GM19463 (cell line): ENCODE measurements around the gene FRAT1.

Experiments used
- ATAC-seq: cut with Tn5 transposase; IDR thresholded peaks from one replicate; pipeline ENCODE4 v1.9.1; 2021; ENCODE audit warnings: mild to moderate bottlenecking, moderate library complexity; ENCODE audit not compliant: unreplicated experiment

FRAT1 gene

GRCh38 chr10:97363071-97363470 is 44.0 kb downstream of the FRAT1 start:
- no peak for ATAC-seq

- no peak for ATAC-seq
These were observed 46.8 kb downstream of the FRAT1 start for GRCh38 chr10:97365761-97366351.

- no peak for ATAC-seq
These were observed 47.5 kb downstream of the FRAT1 start for GRCh38 chr10:97366572-97366971.

- no peak for ATAC-seq
These were observed 48.1 kb downstream of the FRAT1 start for GRCh38 chr10:97367126-97367649.
